ENCODE results near the gene UBA6.

DNA sequence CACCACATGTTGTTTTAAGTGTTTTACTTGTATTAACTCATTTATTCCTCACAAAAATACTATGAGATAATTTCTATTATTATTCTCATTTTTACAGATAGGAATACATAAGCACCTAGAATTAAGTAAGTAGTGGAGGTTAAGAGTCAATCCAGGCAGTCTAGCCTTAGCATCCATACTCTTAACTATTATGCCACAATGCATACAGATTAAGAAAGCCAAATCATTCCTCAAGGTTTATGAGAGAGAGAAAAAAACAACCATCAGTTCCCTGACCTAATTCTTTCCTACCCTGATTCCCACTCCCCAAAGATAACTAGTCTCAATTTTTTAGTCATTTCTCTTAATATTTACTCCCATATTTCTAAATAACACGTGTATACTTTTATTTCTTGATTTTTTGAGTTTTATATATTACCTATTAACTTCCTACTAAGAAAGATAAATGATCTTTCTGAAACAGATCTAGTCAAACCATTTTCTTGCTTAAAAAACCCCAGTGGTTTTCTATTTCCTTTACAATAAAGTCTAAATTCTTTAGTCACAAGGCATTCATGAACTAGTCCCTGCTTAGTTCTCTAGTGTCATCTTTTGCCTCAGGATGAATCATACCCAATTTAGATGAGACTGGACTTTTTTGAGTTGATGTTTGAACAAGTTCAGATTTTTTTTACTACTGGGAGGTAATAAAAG lies 16.0 kb downstream of the UBA6 start:
- TF ChIP-seq POLR2A (IDR thresholded peaks at IDR 0.05; ENCODE audit: low read length) (no peak), GATA1 (IDR thresholded peaks at IDR 0.05; ENCODE audit: low read depth, low read length) (no peak)
